PC-3 (cell line): Measurements from ENCODE around the gene MACROD1. TPM values are rescaled to one million over a fixed set of nuclear protein-coding genes. Genes with fewer than 3 reads are reported as not detected.

ENCODE experiments used
- ATAC-seq: fragments of 200-7000 bp; cut with Tn5 transposase; 2 replicates; pipeline ENCODE4 v1.9.1; 2020; ENCODE audit warnings: mild to moderate bottlenecking, moderate library complexity
- BruUV-seq: library from RNA; stranded (reverse); fragments of 400-500 nt; replicated peaks from 2 replicates; lab custom pipeline; 2021; lab: Mats Ljungman, UMichigan
- CTCF ChIA-PET: fragments of 300-600 bp; sonication (Branson Sonifier 250); formaldehyde crosslinking; loops from one replicate; lab custom pipeline; 2022; ENCODE audit warnings: antibody characterized with exemption; lab: Charles Lee
- POLR2A ChIA-PET: fragments of 300-600 bp; sonication (Branson Sonifier 250); formaldehyde crosslinking; loops from one replicate; lab custom pipeline; 2022; ENCODE audit warnings: antibody characterized with exemption; ENCODE audit not compliant: unreplicated experiment; lab: Charles Lee
- DNase-seq: peaks from one replicate; pipeline ENCODE4 v3.0.0-alpha.2; 2015
- H2AFZ ChIP-seq: fragments of 300-600 bp; sonication (generic); 2 replicates; pipeline ENCODE4 v1.6.0; 2016; ENCODE audit warnings: antibody characterized with exemption, low read length
- H3F3A ChIP-seq: fragments of 300-600 bp; sonication (generic); one replicate; pipeline ENCODE4 v1.6.0; 2017; ENCODE audit warnings: antibody characterized with exemption, low read length, control low read depth, mild to moderate bottlenecking; ENCODE audit not compliant: unreplicated experiment
- H3K27ac ChIP-seq: fragments of 300-600 bp; sonication (generic); 2 replicates; pipeline ENCODE4 v1.5.1; 2016; ENCODE audit warnings: mild to moderate bottlenecking, low read length
- H3K27me3 ChIP-seq: fragments of 300-600 bp; sonication (generic); 2 replicates; pipeline ENCODE4 v1.6.1; 2016; ENCODE audit warnings: low read length, mixed read lengths
- H3K36me3 ChIP-seq: fragments of 300-600 bp; sonication (generic); 2 replicates; pipeline ENCODE4 v1.6.1; 2016; ENCODE audit warnings: low read depth, mixed run types, low read length, mixed read lengths
- H3K4me1 ChIP-seq: fragments of 300-600 bp; sonication (generic); 2 replicates; pipeline ENCODE4 v1.5.1; 2016; ENCODE audit warnings: low read length; ENCODE audit not compliant: insufficient read depth
- H3K4me2 ChIP-seq: fragments of 300-600 bp; sonication (generic); 2 replicates; pipeline ENCODE4 v1.6.0; 2016; ENCODE audit warnings: low read length
- H3K4me3 ChIP-seq: fragments of 300-600 bp; sonication (generic); 2 replicates; pipeline ENCODE4 v1.5.1; 2016; ENCODE audit warnings: mild to moderate bottlenecking, low read length, mixed read lengths
- H3K79me2 ChIP-seq: fragments of 300-600 bp; sonication (generic); 2 replicates; pipeline ENCODE4 v1.6.1; 2017; ENCODE audit warnings: low read length, mixed read lengths
- H3K9ac ChIP-seq: fragments of 300-600 bp; sonication (generic); 2 replicates; pipeline ENCODE4 v1.6.0; 2016; ENCODE audit warnings: mild to moderate bottlenecking, low read length
- H3K9me2 ChIP-seq: fragments of 300-600 bp; sonication (generic); replicated peaks from 2 replicates; pipeline ENCODE4 v1.6.1; 2016; ENCODE audit warnings: mixed run types, low read length, mixed read lengths
- H3K9me3 ChIP-seq: fragments of 300-600 bp; sonication (generic); 2 replicates; pipeline ENCODE4 v1.6.1; 2016; ENCODE audit warnings: low read length, mixed read lengths
- H4K20me1 ChIP-seq: fragments of 300-600 bp; sonication (generic); 2 replicates; pipeline ENCODE4 v1.6.1; 2016; ENCODE audit warnings: low read length, mixed read lengths
- CTCF ChIP-seq: fragments of 300-600 bp; sonication (generic); conservative IDR thresholded peaks from 2 replicates; pipeline ENCODE4 v1.5.1; 2017; ENCODE audit warnings: antibody characterized with exemption, low read depth, mild to moderate bottlenecking, low read length
- EZH2 ChIP-seq: fragments of 300-600 bp; sonication (generic); IDR thresholded peaks from one replicate; pipeline ENCODE4 v1.6.1; 2017; ENCODE audit warnings: antibody characterized with exemption, mild to moderate bottlenecking, low read length; ENCODE audit not compliant: unreplicated experiment
- EZH2phosphoT487 ChIP-seq: fragments of 300-600 bp; sonication (generic); IDR thresholded peaks from 2 replicates; pipeline ENCODE4 v1.6.1; 2018; ENCODE audit warnings: mild to moderate bottlenecking, antibody characterized with exemption, low read length, borderline replicate concordance
- intact Hi-C: fragments of 100-400 bp; cut with micrococcal nuclease; formaldehyde crosslinking; loops from 2 replicates; pipeline ENCODE4 v1.9.0; 2023
- total RNA-seq: library from RNA; depleted of rRNA; stranded (reverse); fragments of >200 nt; gene quantifications from 2 replicates; pipeline ENCODE4 v1.2.3, GENCODE V29; 2014

The MACROD1 gene
- total RNA-seq, 1 experiment from 2014 or later: 71.4 TPM

- no peak for ATAC-seq
- H3K36me3 ChIP-seq: no peaks in the 10 kb centered on the region
- no peak overlapping the region for H2AFZ ChIP-seq
- DNase-seq: no peak
- no peaks in the 10 kb centered on the region for H3K79me2 ChIP-seq
- no TSS peak for BruUV-seq
- H3K4me3 ChIP-seq: no peak overlapping the region
- no peaks in the 10 kb centered on the region for H3K4me1 ChIP-seq
- H3K27me3 ChIP-seq: no peaks in the 10 kb centered on the region
- H3K4me2 ChIP-seq: no peak overlapping the region
- intact Hi-C loops: no loop called here
- TF ChIP-seq EZH2phosphoT487: no peak
- no peak for TF ChIP-seq CTCF
- TF ChIP-seq EZH2: no peak
- H3K9me3 ChIP-seq: no peaks in the 10 kb centered on the region
- ChIA-PET POLR2A (interaction anchor here (0.5 kb wide), 1 partner anchor 121 kb away, joined by 10 read pairs; no protein-coding TSS in a partner anchor), CTCF (no interaction called here)
- no peaks in the 10 kb centered on the region for H3K9me2 ChIP-seq
- H3K9ac ChIP-seq: no peak overlapping the region
- no peaks in the 10 kb centered on the region for H4K20me1 ChIP-seq
- H3F3A ChIP-seq: no peaks in the 10 kb centered on the region
- no peak overlapping the region for H3K27ac ChIP-seq
Measured at GRCh38 chr11:64083398-64084080, 82.4 kb downstream of the MACROD1 start.

- no peaks in the 10 kb centered on the region for H3K9me2 ChIP-seq
- no peaks in the 10 kb centered on the region for H3F3A ChIP-seq
- no peaks in the 10 kb centered on the region for H3K4me1 ChIP-seq
- ChIA-PET CTCF (no interaction called here), POLR2A (no interaction called here)
- H3K79me2 ChIP-seq: no peaks in the 10 kb centered on the region
- intact Hi-C loops: no loop called here
- TF ChIP-seq EZH2: no peak
- no peak for TF ChIP-seq EZH2phosphoT487
- TF ChIP-seq CTCF: no peak
- H3K9me3 ChIP-seq: no peaks in the 10 kb centered on the region
- no peak overlapping the region for H2AFZ ChIP-seq
- H3K27me3 ChIP-seq: no peaks in the 10 kb centered on the region
- ATAC-seq: no peak
- H3K4me3 ChIP-seq: no peak overlapping the region
- no peak overlapping the region for H3K9ac ChIP-seq
- no peaks in the 10 kb centered on the region for H3K36me3 ChIP-seq
- BruUV-seq: no TSS peak
- no peak for DNase-seq
- no peak overlapping the region for H3K27ac ChIP-seq
- H4K20me1 ChIP-seq: no peaks in the 10 kb centered on the region
- no peak overlapping the region for H3K4me2 ChIP-seq
Measured at GRCh38 chr11:64081745-64082442, 84.0 kb downstream of the MACROD1 start.

- H3K9me2 ChIP-seq: no peaks in the 10 kb centered on the region
- intact Hi-C loops: no loop called here
- H4K20me1 ChIP-seq: 0 out of 2 replicates have a peak, but pooled peaks cover 3% of the 10 kb centered on the region
- H3K4me2 ChIP-seq: no peak overlapping the region
- no TSS peak for BruUV-seq
- TF ChIP-seq EZH2phosphoT487 (no peak), EZH2 (no peak), CTCF (no peak)
- POLR2A ChIA-PET: no interaction called here
- ATAC-seq (no peak), DNase-seq (no peak)
- CTCF ChIA-PET: no interaction called here
- no peaks in the 10 kb centered on the region for H3K36me3 ChIP-seq
- H3F3A ChIP-seq: no peaks in the 10 kb centered on the region
- H3K27me3 ChIP-seq: no peaks in the 10 kb centered on the region
- no peak overlapping the region for H3K4me3 ChIP-seq
- no peak overlapping the region for H3K27ac ChIP-seq
- no peak overlapping the region for H3K9ac ChIP-seq
- H3K4me1 ChIP-seq: no peaks in the 10 kb centered on the region
- no peak overlapping the region for H2AFZ ChIP-seq
- no peaks in the 10 kb centered on the region for H3K9me3 ChIP-seq
- H3K79me2 ChIP-seq: no peaks in the 10 kb centered on the region
Measured at GRCh38 chr11:64080390-64080789, 85.5 kb downstream of the MACROD1 start.
